ENCODE data around the gene STOX1.

GRCh38 chr10:68876246-68877138 lies 49.2 kb downstream of the STOX1 start:
- no peak for TF ChIP-seq CTCF (IDR thresholded peaks at IDR 0.05; ENCODE audit: insufficient read depth, low read length)
- TF ChIP-seq POLR2AphosphoS5 (IDR thresholded peaks at IDR 0.05; ENCODE audit: low read depth), result no peak
- TF ChIP-seq REST (IDR thresholded peaks at IDR 0.05; ENCODE audit: insufficient replicate concordance, low read depth), result no peak

Data from HL-60 (cell line).